AG10803 (cell line): Measurements from ENCODE around the gene PLA2R1.
A peak's percentile ranks its signal among the peaks of the same experiment; 100 is the strongest.

Source experiments
- DNase-seq: peaks from one replicate; pipeline ENCODE4 v3.0.0; 2010; ENCODE audit warnings: low read depth
- H3K4me3 ChIP-seq: 2 replicates; pipeline ENCODE4 v1.5.1; 2011; ENCODE audit warnings: mild to moderate bottlenecking, low read length, control low read depth
- TF ChIP-seq, protein P1 (sequence below): conservative IDR thresholded peaks from 2 replicates; pipeline ENCODE4 v1.5.1; 2011; ENCODE audit warnings: mild to moderate bottlenecking, low read length, control low read depth, inconsistent platforms

Gene PLA2R1

DNA sequence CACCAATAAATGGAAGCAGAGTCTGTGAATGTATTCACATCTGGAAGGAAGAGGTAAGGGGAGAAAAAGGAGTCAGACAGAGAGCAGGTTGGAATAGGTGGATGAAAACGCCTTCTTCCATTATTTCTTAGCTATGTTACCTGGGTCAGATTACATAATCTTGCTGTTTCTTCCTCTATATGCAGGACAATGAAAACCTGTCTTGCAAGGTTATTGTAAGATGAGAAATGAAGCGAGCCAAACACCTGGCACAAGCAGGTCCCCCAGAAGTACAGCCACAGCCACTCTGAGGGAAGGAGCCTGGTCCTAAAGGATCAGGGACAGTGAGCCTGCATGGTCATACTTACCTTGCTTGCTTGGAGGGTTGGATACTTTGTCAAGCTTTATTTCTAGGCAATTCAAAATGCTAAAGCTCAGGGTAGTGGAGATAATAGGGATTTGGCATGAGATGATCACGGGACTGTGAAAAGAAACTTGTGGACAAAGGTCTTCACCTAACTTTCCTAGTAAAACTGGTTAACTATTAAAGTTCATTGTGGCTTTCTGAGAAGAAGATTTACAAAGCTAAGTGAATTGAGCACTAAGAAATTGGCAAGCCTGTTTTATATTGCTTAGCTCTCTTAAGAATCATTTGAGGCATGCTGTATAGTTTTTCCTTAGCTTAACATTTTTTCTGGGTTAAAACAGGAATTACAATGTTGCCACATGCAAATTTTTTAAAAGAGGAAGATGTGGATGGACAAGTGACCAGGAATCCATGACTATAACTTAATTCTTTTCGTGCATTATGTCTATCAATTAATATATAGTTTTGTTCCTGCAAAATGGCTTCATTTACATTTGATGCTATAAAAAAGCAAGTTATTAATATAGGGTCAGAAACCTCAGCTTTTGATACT, 15.7 kb upstream of the PLA2R1 start:
- no peak for DNase-seq
- H3K4me3 ChIP-seq: no peak overlapping the region
- TF ChIP-seq, protein P1, sequence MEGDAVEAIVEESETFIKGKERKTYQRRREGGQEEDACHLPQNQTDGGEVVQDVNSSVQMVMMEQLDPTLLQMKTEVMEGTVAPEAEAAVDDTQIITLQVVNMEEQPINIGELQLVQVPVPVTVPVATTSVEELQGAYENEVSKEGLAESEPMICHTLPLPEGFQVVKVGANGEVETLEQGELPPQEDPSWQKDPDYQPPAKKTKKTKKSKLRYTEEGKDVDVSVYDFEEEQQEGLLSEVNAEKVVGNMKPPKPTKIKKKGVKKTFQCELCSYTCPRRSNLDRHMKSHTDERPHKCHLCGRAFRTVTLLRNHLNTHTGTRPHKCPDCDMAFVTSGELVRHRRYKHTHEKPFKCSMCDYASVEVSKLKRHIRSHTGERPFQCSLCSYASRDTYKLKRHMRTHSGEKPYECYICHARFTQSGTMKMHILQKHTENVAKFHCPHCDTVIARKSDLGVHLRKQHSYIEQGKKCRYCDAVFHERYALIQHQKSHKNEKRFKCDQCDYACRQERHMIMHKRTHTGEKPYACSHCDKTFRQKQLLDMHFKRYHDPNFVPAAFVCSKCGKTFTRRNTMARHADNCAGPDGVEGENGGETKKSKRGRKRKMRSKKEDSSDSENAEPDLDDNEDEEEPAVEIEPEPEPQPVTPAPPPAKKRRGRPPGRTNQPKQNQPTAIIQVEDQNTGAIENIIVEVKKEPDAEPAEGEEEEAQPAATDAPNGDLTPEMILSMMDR: no peak

DNA sequence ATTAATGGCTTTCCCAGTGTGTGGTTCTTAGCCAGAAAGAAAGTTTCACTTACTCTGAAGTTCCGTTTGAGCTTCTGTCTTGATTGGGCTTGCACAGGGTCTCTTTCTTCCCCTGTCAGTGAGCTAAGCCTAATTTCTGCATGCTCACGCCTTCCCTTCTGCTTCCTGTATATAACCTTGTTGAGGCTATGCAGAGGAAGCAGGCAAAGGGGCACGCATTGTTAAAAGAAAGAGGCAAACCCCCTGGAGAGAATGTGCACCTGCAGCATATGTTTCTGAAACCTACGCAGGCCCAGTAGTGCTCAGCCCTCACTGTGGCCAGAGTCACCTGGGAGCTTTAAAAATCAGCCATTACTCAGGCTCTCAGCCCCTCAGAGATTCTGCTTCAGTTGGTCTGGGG, 14.5 kb upstream of the PLA2R1 start:
- DNase-seq: no peak
- H3K4me3 ChIP-seq: no peak overlapping the region
- TF ChIP-seq, protein P1: no peak

DNA sequence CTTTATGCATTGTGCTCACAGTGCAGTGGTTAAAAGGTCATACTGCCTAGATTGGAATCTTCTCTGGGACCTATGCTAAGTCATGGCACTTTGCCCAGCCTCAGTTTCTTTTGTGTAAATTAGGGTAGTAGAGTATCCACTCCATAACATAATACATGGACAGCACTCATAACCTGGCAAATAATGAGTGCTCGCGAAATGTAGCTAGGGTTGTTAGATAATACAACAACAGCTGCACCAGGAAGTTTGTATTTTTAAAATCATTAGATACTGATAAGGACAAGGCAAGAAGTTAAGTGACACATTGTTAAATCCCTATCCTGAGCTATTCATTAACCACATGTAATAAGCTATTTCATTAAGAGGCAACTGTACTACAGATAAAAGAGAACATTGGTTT, 13.8 kb upstream of the PLA2R1 start:
- TF ChIP-seq, protein P1: no peak
- H3K4me3 ChIP-seq: no peak overlapping the region
- no peak for DNase-seq

DNA sequence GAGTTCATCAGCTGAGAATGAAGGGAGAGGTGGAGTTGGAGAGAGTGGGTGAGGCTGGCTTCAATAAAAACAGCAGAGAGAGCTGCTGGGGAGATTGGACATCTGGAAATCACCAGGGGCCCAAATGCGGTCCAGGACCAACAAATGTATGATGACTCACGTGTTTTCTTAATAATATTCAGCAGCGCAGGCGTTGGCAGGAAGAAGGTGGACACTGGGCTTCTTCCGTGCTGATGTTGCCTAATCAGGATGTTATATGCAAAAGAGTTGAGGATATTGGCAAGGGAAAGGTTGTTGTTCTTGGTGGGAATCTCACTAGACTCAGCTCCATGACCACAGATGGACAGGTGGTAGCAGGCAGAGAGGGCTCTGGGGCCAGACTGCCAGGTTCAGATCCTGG, 12.8 kb upstream of the PLA2R1 start:
- no peak overlapping the region for H3K4me3 ChIP-seq
- TF ChIP-seq, protein P1: no peak
- peak; percentile 97 for DNase-seq

DNA sequence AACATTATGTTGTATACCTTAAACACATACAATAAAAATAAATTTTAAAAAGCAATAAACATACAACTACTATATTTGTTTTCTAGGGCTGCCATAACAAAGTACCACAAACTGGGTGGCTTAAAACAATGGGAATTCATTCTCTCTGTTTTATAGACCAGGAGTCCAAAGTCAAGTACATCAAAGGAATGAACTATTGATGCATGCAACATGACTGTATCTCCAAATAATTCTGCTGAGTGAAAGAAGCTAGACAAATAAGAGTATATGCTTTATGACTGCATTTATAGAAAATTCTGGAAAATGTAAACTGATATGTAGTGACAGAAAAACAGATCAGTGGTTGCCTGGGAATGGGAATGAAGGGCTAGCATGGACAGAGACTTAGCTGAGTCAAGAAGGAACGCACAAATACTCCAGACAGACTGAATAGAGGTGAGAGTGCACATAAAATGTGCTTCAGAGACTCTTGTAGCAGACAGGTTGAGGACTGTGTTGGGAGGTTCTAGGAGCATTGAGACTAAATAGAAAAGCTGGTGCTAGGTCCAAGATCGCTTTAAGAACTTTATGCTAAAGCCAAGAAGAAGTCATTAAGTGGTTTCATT, 11.0 kb upstream of the PLA2R1 start:
- TF ChIP-seq, protein P1: no peak
- no peak overlapping the region for H3K4me3 ChIP-seq
- no peak for DNase-seq

DNA sequence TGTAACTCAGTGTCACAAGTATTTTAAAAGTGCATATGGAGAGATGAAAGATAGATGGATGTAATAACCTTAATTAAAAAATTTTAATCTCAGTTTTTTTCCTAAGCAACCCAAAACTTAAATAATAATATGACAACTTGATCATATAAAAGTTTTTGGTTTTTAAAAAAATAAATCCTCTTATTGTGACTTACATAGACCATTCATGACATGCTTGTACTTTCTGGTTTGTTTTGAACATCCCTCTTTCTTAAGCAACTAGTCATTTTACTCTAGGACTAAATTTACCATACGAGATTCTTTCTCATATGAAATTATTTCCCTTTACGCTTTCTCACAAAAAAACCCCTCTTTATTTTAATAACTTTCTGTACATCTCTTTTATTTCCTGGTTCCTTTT, 6.5 kb upstream of the PLA2R1 start:
- H3K4me3 ChIP-seq: no peak overlapping the region
- TF ChIP-seq, protein P1: no peak
- DNase-seq: no peak

DNA sequence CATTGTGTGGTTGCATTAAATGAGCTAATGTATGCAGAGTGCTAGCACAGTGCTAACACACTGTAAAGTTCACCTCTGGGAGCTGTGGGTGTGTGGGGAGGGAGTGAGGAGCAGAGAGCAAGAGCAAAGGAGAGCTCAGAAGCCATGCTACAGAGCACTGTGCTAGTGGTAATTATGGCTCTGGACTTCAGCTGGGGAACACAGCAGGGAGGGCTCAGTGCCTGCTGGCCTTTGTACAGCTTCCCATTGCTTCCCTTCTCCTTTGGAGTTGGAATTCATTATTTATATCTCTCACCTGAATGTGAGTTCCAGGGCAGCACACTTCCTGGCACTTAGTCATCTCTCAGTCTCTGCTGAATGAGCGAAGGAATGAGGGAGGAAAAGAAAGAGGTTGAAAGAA, 2.5 kb upstream of the PLA2R1 start:
- no peak for DNase-seq
- TF ChIP-seq, protein P1: no peak
- no peak overlapping the region for H3K4me3 ChIP-seq
